ENCODE results near the gene LRGUK. TPM values are rescaled to one million over a fixed set of nuclear protein-coding genes. Genes with fewer than 3 reads are reported as not detected.

LRGUK gene
- total and polyA plus RNA-seq, 10 donors: 0.26 to 1.8 (median 1.2) TPM; not detected in 1

DNA sequence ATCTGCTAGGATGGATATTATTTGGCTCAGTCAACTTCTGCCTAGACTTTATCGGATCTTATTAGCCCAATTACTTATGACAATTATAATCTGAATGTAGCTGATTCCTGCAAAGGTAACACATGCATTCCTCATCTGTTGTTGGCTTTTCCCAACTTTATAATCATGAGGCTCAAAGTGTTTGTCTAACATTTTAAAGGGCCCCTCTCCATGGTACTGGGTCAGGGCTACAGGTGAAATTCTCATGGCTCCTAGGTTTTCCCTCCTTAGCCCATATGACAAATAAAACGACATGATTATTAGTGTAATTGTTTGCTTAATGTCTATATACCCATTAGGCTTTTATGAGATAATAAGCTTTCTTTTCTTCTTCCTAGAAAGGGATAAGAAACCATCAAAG is 4.2 kb upstream of the LRGUK start:
- intact Hi-C loops (cut with DNase I; ENCODE audit: low total_unique reads): no loop called here
- DNase-seq: no peak
- Histone ChIP-seq H3K4me1 (peaks cover 3 to 23% (median 13%) of the 10 kb centered on the region in 6 donors), H3K27me3 (replicated peaks in 1 of 7) (peaks cover 0 to 1% (median 0%) of the 10 kb centered on the region in 7 donors), H3K9me3 (no peaks in the 10 kb centered on the region), H3K36me3 (no peaks in the 10 kb centered on the region), H3K27ac (no peak overlapping the region), H3K4me3 (no peak overlapping the region)
- no peak for TF ChIP-seq CTCF (IDR thresholded peaks at IDR 0.05 in 8 of 11, conservative IDR thresholded peaks at IDR 0.05 in 3 of 11)
- no peak for TF ChIP-seq POLR2A (IDR thresholded peaks at IDR 0.05)
- no peak for TF ChIP-seq POLR2AphosphoS5 (IDR thresholded peaks at IDR 0.05)
- WGBS, 5 donors: 72 to 87% (median 82%) methylated on average over 2 of the region's 2 CpGs

GRCh38 chr7:134126146-134126545 is 994 bp upstream of the LRGUK start:
- Histone ChIP-seq H3K27me3 (replicated peaks in 1 of 7) (peaks cover 0 to 8% (median 0%) of the 10 kb centered on the region in 7 donors), H3K4me1 (peaks cover 3 to 25% (median 14%) of the 10 kb centered on the region in 6 donors), H3K36me3 (no peaks in the 10 kb centered on the region), H3K4me3 (no peak overlapping the region), H3K27ac (no peak overlapping the region), H3K9me3 (no peaks in the 10 kb centered on the region)
- 86 to 95% (median 93%) methylated on average over 5 of the region's 5 CpGs for WGBS, 5 donors
- no peak for DNase-seq
- TF ChIP-seq POLR2AphosphoS5 (IDR thresholded peaks at IDR 0.05) (no peak), CTCF (IDR thresholded peaks at IDR 0.05 in 8 of 11, conservative IDR thresholded peaks at IDR 0.05 in 3 of 11) (no peak), POLR2A (IDR thresholded peaks at IDR 0.05) (no peak)
- intact Hi-C loops (cut with DNase I; ENCODE audit: low total_unique reads): no loop called here

GRCh38 chr7:134126596-134126965 is 559 bp upstream of the LRGUK start:
- peaks cover 3 to 22% (median 12%) of the 10 kb centered on the region in 6 donors for H3K4me1 ChIP-seq
- no peak for TF ChIP-seq POLR2A (IDR thresholded peaks at IDR 0.05)
- no peak for TF ChIP-seq POLR2AphosphoS5 (IDR thresholded peaks at IDR 0.05)
- 18 to 32% (median 22%) methylated on average over 6 of the region's 6 CpGs for WGBS, 5 donors
- intact Hi-C loops (cut with DNase I; ENCODE audit: low total_unique reads): no loop called here
- peak overlapping the region; percentile 57 to 86 (median 67) for H3K4me3 ChIP-seq
- H3K36me3 ChIP-seq: no peaks in the 10 kb centered on the region
- H3K9me3 ChIP-seq: no peaks in the 10 kb centered on the region
- no peak for DNase-seq
- H3K27ac ChIP-seq: no peak overlapping the region
- H3K27me3 ChIP-seq (replicated peaks in 1 of 7): peaks cover 0 to 8% (median 0%) of the 10 kb centered on the region in 7 donors

- Histone ChIP-seq H3K27ac (no peak overlapping the region), H3K36me3 (no peaks in the 10 kb centered on the region), H3K4me3 (no peak overlapping the region), H3K27me3 (replicated peaks in 1 of 7) (peaks cover 0 to 8% (median 0%) of the 10 kb centered on the region in 7 donors), H3K9me3 (no peaks in the 10 kb centered on the region), H3K4me1 (peaks cover 3 to 19% (median 12%) of the 10 kb centered on the region in 6 donors)
- WGBS, 5 donors: 75 to 80% (median 76%) methylated on average over 5 of the region's 5 CpGs
- TF ChIP-seq POLR2A (IDR thresholded peaks at IDR 0.05) (no peak), POLR2AphosphoS5 (IDR thresholded peaks at IDR 0.05) (no peak), CTCF (IDR thresholded peaks at IDR 0.05 in 8 of 11, conservative IDR thresholded peaks at IDR 0.05 in 3 of 11) (no peak)
- no peak for DNase-seq
- intact Hi-C loops (cut with DNase I; ENCODE audit: low total_unique reads): no loop called here
These were observed 1.7 kb downstream of the LRGUK start for GRCh38 chr7:134128829-134129228.

Measured in spleen (tissue), 11 donors.